ENCODE results near the gene ASGR2.
"Not testable (repeated sequence)": the region's sequence is repeated elsewhere in the genome, so short reads cannot be mapped to it uniquely, and the experiment has no call there.

ASGR2 gene

DNA sequence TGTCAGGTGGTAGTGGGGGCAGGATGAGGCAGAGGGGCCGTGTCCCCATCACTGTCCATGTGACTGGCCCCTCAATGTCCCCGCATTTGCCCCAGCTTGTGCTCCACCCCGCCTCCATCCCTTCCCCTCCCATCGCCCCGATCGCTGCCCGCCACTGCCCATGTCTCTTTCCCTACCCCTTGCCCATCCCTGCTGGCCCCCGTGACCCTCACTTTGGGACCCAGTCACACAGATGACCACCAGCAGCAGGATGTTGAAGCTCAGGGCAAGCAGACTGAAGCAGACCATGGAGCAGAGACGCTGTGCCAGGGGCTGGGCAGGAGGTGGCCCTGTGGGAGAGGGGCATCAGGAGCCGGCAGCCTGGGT lies 6.1 kb downstream of the ASGR2 start:
- Histone ChIP-seq H3K27me3 (ENCODE audit: insufficient read depth, insufficient read length) (no peaks in the 10 kb centered on the region), H3K4me3 (ENCODE audit: insufficient read length, low read depth) (no peak overlapping the region), H3K9me3 (ENCODE audit: insufficient read depth, low read length) (no peaks in the 10 kb centered on the region), H3K4me1 (ENCODE audit: insufficient read depth, insufficient read length) (peaks cover 4% of the 10 kb centered on the region), H3K36me3 (ENCODE audit: insufficient read depth, insufficient read length, low read length) (no peaks in the 10 kb centered on the region), H3K9ac (ENCODE audit: insufficient read length, low read depth) (no peak overlapping the region)
- no peak for DNase-seq (ENCODE audit: low read depth, low spot score)
- TF ChIP-seq YY1 (IDR thresholded peaks at IDR 0.05; ENCODE audit: insufficient read depth, insufficient read length) (no peak), ZNF274 (IDR thresholded peaks at IDR 0.05; ENCODE audit: low read depth, low read length) (no peak), SUZ12 (IDR thresholded peaks at IDR 0.05; ENCODE audit: extremely low read depth, insufficient read depth, insufficient read length) (no peak)

DNA sequence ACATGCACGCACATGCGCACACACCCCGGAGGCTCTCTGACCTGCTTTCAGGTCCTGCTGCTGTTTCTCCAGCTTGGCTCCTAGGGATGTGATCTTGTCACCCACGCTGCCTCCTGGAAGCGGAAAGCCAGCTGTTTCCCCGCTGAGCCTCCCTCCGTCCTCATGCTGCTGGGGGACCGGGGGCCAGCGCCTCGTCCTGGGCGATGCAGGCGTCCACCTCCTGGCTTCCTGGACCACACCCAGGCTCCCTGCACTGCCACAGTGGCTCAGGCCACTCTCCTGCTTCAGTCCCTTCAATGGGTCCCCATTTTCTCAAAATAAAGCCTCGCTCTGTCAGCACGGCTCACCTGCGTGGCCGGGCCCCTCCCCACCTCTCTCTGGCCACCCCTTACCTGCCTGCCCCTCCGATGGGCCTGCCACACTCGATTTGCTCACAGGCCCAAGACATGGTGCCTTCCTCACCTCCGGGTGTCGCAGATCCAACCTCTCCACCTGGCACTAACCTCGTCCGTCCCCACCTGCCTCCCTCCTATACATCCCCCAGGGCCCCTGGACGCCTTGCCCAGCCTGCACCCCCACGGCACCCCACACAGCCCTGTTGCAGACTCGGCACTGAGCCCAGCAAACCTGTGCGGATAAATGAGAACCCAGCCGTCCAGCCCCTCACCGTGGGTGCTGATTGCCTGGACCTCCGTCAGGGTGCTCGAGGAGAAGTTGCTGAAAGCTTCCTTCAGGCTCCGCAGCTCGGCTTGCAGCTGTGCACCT lies 6.6 kb downstream of the ASGR2 start:
- no peak for DNase-seq (ENCODE audit: low read depth, low spot score)
- no peaks in the 10 kb centered on the region for H3K27me3 ChIP-seq (ENCODE audit: insufficient read depth, insufficient read length)
- peaks cover 6% of the 10 kb centered on the region for H3K4me1 ChIP-seq (ENCODE audit: insufficient read depth, insufficient read length)
- no peak for TF ChIP-seq SUZ12 (IDR thresholded peaks at IDR 0.05; ENCODE audit: extremely low read depth, insufficient read depth, insufficient read length)
- TF ChIP-seq ZNF274 (IDR thresholded peaks at IDR 0.05; ENCODE audit: low read depth, low read length), result no peak
- no peak for TF ChIP-seq YY1 (IDR thresholded peaks at IDR 0.05; ENCODE audit: insufficient read depth, insufficient read length)
- H3K4me3 ChIP-seq (ENCODE audit: insufficient read length, low read depth), result no peak overlapping the region
- no peaks in the 10 kb centered on the region for H3K36me3 ChIP-seq (ENCODE audit: insufficient read depth, insufficient read length, low read length)
- H3K9me3 ChIP-seq (ENCODE audit: insufficient read depth, low read length), result no peaks in the 10 kb centered on the region
- H3K9ac ChIP-seq (ENCODE audit: insufficient read length, low read depth), result no peak overlapping the region

GRCh38 chr17:7107012-7107754 lies 7.4 kb downstream of the ASGR2 start:
- H3K9me3 ChIP-seq (ENCODE audit: insufficient read depth, low read length), result no peaks in the 10 kb centered on the region
- no peaks in the 10 kb centered on the region for H3K36me3 ChIP-seq (ENCODE audit: insufficient read depth, insufficient read length, low read length)
- H3K4me1 ChIP-seq (ENCODE audit: insufficient read depth, insufficient read length), result peaks cover 6% of the 10 kb centered on the region
- no peak for TF ChIP-seq SUZ12 (IDR thresholded peaks at IDR 0.05; ENCODE audit: extremely low read depth, insufficient read depth, insufficient read length)
- no peak for TF ChIP-seq YY1 (IDR thresholded peaks at IDR 0.05; ENCODE audit: insufficient read depth, insufficient read length)
- no peaks in the 10 kb centered on the region for H3K27me3 ChIP-seq (ENCODE audit: insufficient read depth, insufficient read length)
- H3K4me3 ChIP-seq (ENCODE audit: insufficient read length, low read depth), result no peak overlapping the region
- H3K9ac ChIP-seq (ENCODE audit: insufficient read length, low read depth), result no peak overlapping the region
- DNase-seq (ENCODE audit: low read depth, low spot score), result no peak

- H3K36me3 ChIP-seq (ENCODE audit: insufficient read depth, insufficient read length, low read length), result no peaks in the 10 kb centered on the region
- no peak overlapping the region for H3K4me3 ChIP-seq (ENCODE audit: insufficient read length, low read depth)
- no peak overlapping the region for H3K9ac ChIP-seq (ENCODE audit: insufficient read length, low read depth)
- peaks cover 4% of the 10 kb centered on the region for H3K4me1 ChIP-seq (ENCODE audit: insufficient read depth, insufficient read length)
- no peaks in the 10 kb centered on the region; the same call in 1 of the 2 replicates for H3K9me3 ChIP-seq (ENCODE audit: insufficient read depth, low read length)
- TF ChIP-seq SUZ12 (IDR thresholded peaks at IDR 0.05; ENCODE audit: extremely low read depth, insufficient read depth, insufficient read length), result no peak
- TF ChIP-seq ZNF274 (IDR thresholded peaks at IDR 0.05; ENCODE audit: low read depth, low read length), result no peak
- no peak for TF ChIP-seq YY1 (IDR thresholded peaks at IDR 0.05; ENCODE audit: insufficient read depth, insufficient read length)
- DNase-seq (ENCODE audit: low read depth, low spot score), result no peak
- H3K27me3 ChIP-seq (ENCODE audit: insufficient read depth, insufficient read length), result no peaks in the 10 kb centered on the region
Observed at GRCh38 chr17:7102421-7102820, 12.2 kb downstream of the ASGR2 start.

- H3K9me3 ChIP-seq (ENCODE audit: insufficient read depth, low read length), result no peaks in the 10 kb centered on the region; the same call in 1 of the 2 replicates
- no peaks in the 10 kb centered on the region for H3K36me3 ChIP-seq (ENCODE audit: insufficient read depth, insufficient read length, low read length)
- H3K9ac ChIP-seq (ENCODE audit: insufficient read length, low read depth), result no peak overlapping the region
- H3K4me1 ChIP-seq (ENCODE audit: insufficient read depth, insufficient read length), result peaks cover 2% of the 10 kb centered on the region
- no peak for DNase-seq (ENCODE audit: low read depth, low spot score)
- no peak overlapping the region for H3K4me3 ChIP-seq (ENCODE audit: insufficient read length, low read depth)
- no peaks in the 10 kb centered on the region for H3K27me3 ChIP-seq (ENCODE audit: insufficient read depth, insufficient read length)
- TF ChIP-seq ZNF274 (IDR thresholded peaks at IDR 0.05; ENCODE audit: low read depth, low read length) (no peak), SUZ12 (IDR thresholded peaks at IDR 0.05; ENCODE audit: extremely low read depth, insufficient read depth, insufficient read length) (no peak), YY1 (IDR thresholded peaks at IDR 0.05; ENCODE audit: insufficient read depth, insufficient read length) (no peak)
Observed at GRCh38 chr17:7101531-7101930, 13.1 kb downstream of the ASGR2 start.

DNA sequence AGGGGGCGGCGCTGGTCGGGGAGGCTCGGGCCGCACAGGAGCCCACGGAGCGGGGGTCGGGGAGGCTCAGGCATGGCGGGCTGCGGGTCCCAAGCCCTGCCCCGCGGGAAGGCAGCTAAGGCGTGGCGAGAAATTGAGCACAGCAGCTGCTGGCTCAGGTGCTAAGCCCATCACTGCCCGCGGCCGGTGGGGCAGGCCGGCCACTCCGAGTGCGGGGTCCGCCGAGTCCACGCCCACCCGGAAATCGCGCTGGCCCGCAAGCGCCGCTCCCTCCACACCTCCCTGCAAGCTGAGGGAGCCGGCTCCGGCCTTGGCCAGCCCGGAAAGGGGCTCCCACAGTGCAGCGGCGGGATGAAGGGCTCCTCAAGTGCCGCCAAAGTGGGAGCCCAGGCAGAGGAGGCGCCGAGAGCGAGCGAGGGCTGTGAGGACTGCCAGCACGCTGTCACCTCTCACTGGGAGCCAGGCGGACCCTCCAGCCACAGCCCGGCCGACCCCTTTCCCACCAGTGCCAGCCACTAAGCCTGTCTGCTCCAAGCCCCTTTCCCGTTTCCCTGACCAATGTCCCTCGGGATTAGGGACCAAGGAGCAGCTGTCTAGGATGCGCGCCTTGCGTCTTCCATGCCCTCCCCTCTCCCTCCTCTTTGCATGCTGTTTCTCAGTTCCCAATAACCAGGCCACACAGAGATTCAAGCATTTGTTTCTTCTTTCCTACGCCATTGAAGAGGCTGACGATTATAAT lies 13.8 kb downstream of the ASGR2 start:
- not testable (repeated sequence) for H3K27me3 ChIP-seq (ENCODE audit: insufficient read depth, insufficient read length); H3K4me3 ChIP-seq (ENCODE audit: insufficient read length, low read depth); H3K9me3 ChIP-seq (ENCODE audit: insufficient read depth, low read length); DNase-seq (ENCODE audit: low read depth, low spot score); H3K4me1 ChIP-seq (ENCODE audit: insufficient read depth, insufficient read length); H3K36me3 ChIP-seq (ENCODE audit: insufficient read depth, insufficient read length, low read length); H3K9ac ChIP-seq (ENCODE audit: insufficient read length, low read depth)

- DNase-seq (ENCODE audit: low read depth, low spot score), result no peak
- TF ChIP-seq ZNF274 (IDR thresholded peaks at IDR 0.05; ENCODE audit: low read depth, low read length) (no peak), YY1 (IDR thresholded peaks at IDR 0.05; ENCODE audit: insufficient read depth, insufficient read length) (no peak), SUZ12 (IDR thresholded peaks at IDR 0.05; ENCODE audit: extremely low read depth, insufficient read depth, insufficient read length) (no peak)
- Histone ChIP-seq H3K4me3 (ENCODE audit: insufficient read length, low read depth) (no peak overlapping the region), H3K27me3 (ENCODE audit: insufficient read depth, insufficient read length) (no peaks in the 10 kb centered on the region), H3K36me3 (ENCODE audit: insufficient read depth, insufficient read length, low read length) (no peaks in the 10 kb centered on the region), H3K9me3 (ENCODE audit: insufficient read depth, low read length) (no peaks in the 10 kb centered on the region; the same call in 1 of the 2 replicates), H3K4me1 (ENCODE audit: insufficient read depth, insufficient read length) (peaks cover 5% of the 10 kb centered on the region), H3K9ac (ENCODE audit: insufficient read length, low read depth) (no peak overlapping the region)
Observed at GRCh38 chr17:7098802-7099459, 15.7 kb downstream of the ASGR2 start.

Measured in NT2/D1 (cell line).